ENCODE results near the gene SSTR4. TPM values are rescaled to one million over a fixed set of nuclear protein-coding genes. Genes with fewer than 3 reads are reported as not detected.

The SSTR4 gene
- total and polyA plus RNA-seq, 8 donors: 0.18 to 0.47 (median 0.26) TPM; not detected in 2

- peaks cover 0 to 4% of the 10 kb centered on the region in 2 donors for H3K36me3 ChIP-seq
- no peak for TF ChIP-seq CTCF (IDR thresholded peaks at IDR 0.05)
- H3K9me3 ChIP-seq: no peaks in the 10 kb centered on the region
- peak overlapping the region; percentile 74 to 95 for H3K27ac ChIP-seq
- peak in 3 of 4 donors; percentile 58 to 85 (median 80) for DNase-seq
- peak overlapping the region; percentile 22 to 57 for H3K4me3 ChIP-seq
- H3K27me3 ChIP-seq: no peaks in the 10 kb centered on the region
- intact Hi-C loops (cut with DNase I): no loop called here
- ATAC-seq: peak; percentile 85
- peaks cover 0 to 99% of the 10 kb centered on the region in 2 donors for H3K4me1 ChIP-seq
Observed at GRCh38 chr20:23082846-23083552, 47.9 kb downstream of the SSTR4 start.

GRCh38 chr20:23083553-23084220 lies 48.6 kb downstream of the SSTR4 start:
- Histone ChIP-seq H3K36me3 (peaks cover 0 to 4% of the 10 kb centered on the region in 2 donors), H3K4me1 (peaks cover 0 to 94% of the 10 kb centered on the region in 2 donors), H3K27ac (peak overlapping the region; percentile 74 to 95), H3K27me3 (no peaks in the 10 kb centered on the region), H3K9me3 (no peaks in the 10 kb centered on the region), H3K4me3 (peak overlapping the region; percentile 22 to 57)
- intact Hi-C loops (cut with DNase I): no loop called here
- DNase-seq: no peak
- peak; percentile 2 for ATAC-seq
- TF ChIP-seq CTCF (IDR thresholded peaks at IDR 0.05): no peak

GRCh38 chr20:23084282-23084844 lies 49.3 kb downstream of the SSTR4 start:
- no peak for TF ChIP-seq CTCF (IDR thresholded peaks at IDR 0.05)
- Histone ChIP-seq H3K27ac (peak overlapping the region; percentile 74 to 95), H3K4me3 (peak overlapping the region; percentile 22 to 57), H3K9me3 (no peaks in the 10 kb centered on the region), H3K4me1 (peaks cover 0 to 88% of the 10 kb centered on the region in 2 donors), H3K27me3 (no peaks in the 10 kb centered on the region), H3K36me3 (peaks cover 0 to 4% of the 10 kb centered on the region in 2 donors)
- intact Hi-C loops (cut with DNase I): no loop called here
- DNase-seq: no peak
- ATAC-seq: no peak

GRCh38 chr20:23084845-23085365 lies 49.8 kb downstream of the SSTR4 start:
- TF ChIP-seq CTCF (IDR thresholded peaks at IDR 0.05): no peak
- H3K27ac ChIP-seq: peak overlapping the region; percentile 74 to 95
- H3K9me3 ChIP-seq: no peaks in the 10 kb centered on the region
- H3K4me3 ChIP-seq: peak overlapping the region; percentile 22 to 57
- no peak for ATAC-seq
- DNase-seq: no peak
- H3K4me1 ChIP-seq: peaks cover 0 to 82% of the 10 kb centered on the region in 2 donors
- peaks cover 0 to 4% of the 10 kb centered on the region in 2 donors for H3K36me3 ChIP-seq
- intact Hi-C loops (cut with DNase I): no loop called here
- no peaks in the 10 kb centered on the region for H3K27me3 ChIP-seq

All from left lung (tissue), 10 donors.